Astrocyte (in vitro differentiated cells and primary cell): ENCODE data around the gene CBFB. TPM values are rescaled to one million over a fixed set of nuclear protein-coding genes. Genes with fewer than 3 reads are reported as not detected.

Experiments
- DNase-seq: peaks from one replicate; pipeline ENCODE4 v3.0.0-alpha.2; 2010; ENCODE audit warnings: low read depth
- FAIRE-seq: peaks from 2 replicates; lab custom pipeline; 2011; peaks lifted over from hg19 to GRCh38; lab: Jason Lieb, UNC
- H2AFZ ChIP-seq: 2 replicates; pipeline ENCODE4 v1.6.0; 2012; ENCODE audit warnings: low read depth, low read length, inconsistent platforms
- H3K27ac ChIP-seq: 2 replicates; pipeline ENCODE4 v1.5.1; 2011; ENCODE audit warnings: low read depth, low read length, inconsistent platforms
- H3K27me3 ChIP-seq: 2 replicates; pipeline ENCODE4 v1.6.0; 2011; ENCODE audit warnings: low read length, inconsistent platforms; ENCODE audit not compliant: insufficient read depth
- H3K36me3 ChIP-seq: 2 replicates; pipeline ENCODE4 v1.5.1; 2011; ENCODE audit warnings: low read length, inconsistent platforms; ENCODE audit not compliant: insufficient read depth
- H3K4me1 ChIP-seq: 2 replicates; pipeline ENCODE4 v1.5.1; 2011; ENCODE audit warnings: low read length, inconsistent platforms; ENCODE audit not compliant: insufficient read depth
- H3K4me2 ChIP-seq: 2 replicates; pipeline ENCODE4 v1.6.0; 2012; ENCODE audit warnings: low read length, inconsistent platforms
- H3K4me3 ChIP-seq: 2 replicates; pipeline ENCODE4 v1.5.1; 2011; ENCODE audit warnings: low read depth, mild to moderate bottlenecking, low read length, inconsistent platforms; ENCODE audit not compliant: insufficient read depth
- H3K79me2 ChIP-seq: 2 replicates; pipeline ENCODE4 v1.6.0; 2012; ENCODE audit warnings: mild to moderate bottlenecking, low read length, inconsistent platforms; ENCODE audit not compliant: insufficient read depth
- H3K9ac ChIP-seq: 2 replicates; pipeline ENCODE4 v1.6.0; 2012; ENCODE audit warnings: mild to moderate bottlenecking, low read length, inconsistent platforms
- H3K9me3 ChIP-seq: 2 replicates; pipeline ENCODE4 v1.5.1; 2012; ENCODE audit warnings: low read depth, mild to moderate bottlenecking, low read length, inconsistent platforms; ENCODE audit not compliant: insufficient read depth
- H4K20me1 ChIP-seq: 2 replicates; pipeline ENCODE4 v1.6.0; 2012; ENCODE audit warnings: low read length, inconsistent platforms; ENCODE audit not compliant: insufficient read depth
- H3K27ac Mint-ChIP-seq: one replicate; pipeline ENCODE4 v1.8.0; 2021; ENCODE audit warnings: mild to moderate bottlenecking, mixed read lengths; ENCODE audit not compliant: unreplicated experiment
- H3K27me3 Mint-ChIP-seq: one replicate; pipeline ENCODE4 v1.8.0; 2021; ENCODE audit warnings: low read depth, mixed read lengths; ENCODE audit not compliant: unreplicated experiment
- H3K36me3 Mint-ChIP-seq: one replicate; pipeline ENCODE4 v1.8.0; 2021; ENCODE audit warnings: low read depth, mixed read lengths; ENCODE audit not compliant: unreplicated experiment
- H3K4me1 Mint-ChIP-seq: one replicate; pipeline ENCODE4 v1.8.0; 2021; ENCODE audit warnings: low read depth, mixed read lengths; ENCODE audit not compliant: unreplicated experiment
- H3K4me3 Mint-ChIP-seq: one replicate; pipeline ENCODE4 v1.8.0; 2021; ENCODE audit warnings: mild to moderate bottlenecking, moderate library complexity, mixed read lengths; ENCODE audit not compliant: unreplicated experiment
- H3K9me3 Mint-ChIP-seq: one replicate; pipeline ENCODE4 v1.8.0; 2021; ENCODE audit warnings: mild to moderate bottlenecking, mixed read lengths; ENCODE audit not compliant: unreplicated experiment
- EZH2 ChIP-seq: IDR thresholded peaks from 2 replicates; pipeline ENCODE4 v1.6.1; 2012; ENCODE audit warnings: mild to moderate bottlenecking, low read length, inconsistent platforms; ENCODE audit not compliant: insufficient read depth
- total RNA-seq: library from RNA; stranded (reverse); gene quantifications from 2 replicates; pipeline ENCODE4 v1.2.1, GENCODE V29; 2021
- TF ChIP-seq, protein P1 (sequence below): IDR thresholded peaks from 2 replicates; pipeline ENCODE4 v1.5.1; 2011; ENCODE audit warnings: low read depth, mild to moderate bottlenecking, inconsistent platforms, low read length, moderate library complexity; ENCODE audit not compliant: insufficient read depth

CBFB gene
- total RNA-seq, 1 donor from 2014 or later = 104 TPM

DNA sequence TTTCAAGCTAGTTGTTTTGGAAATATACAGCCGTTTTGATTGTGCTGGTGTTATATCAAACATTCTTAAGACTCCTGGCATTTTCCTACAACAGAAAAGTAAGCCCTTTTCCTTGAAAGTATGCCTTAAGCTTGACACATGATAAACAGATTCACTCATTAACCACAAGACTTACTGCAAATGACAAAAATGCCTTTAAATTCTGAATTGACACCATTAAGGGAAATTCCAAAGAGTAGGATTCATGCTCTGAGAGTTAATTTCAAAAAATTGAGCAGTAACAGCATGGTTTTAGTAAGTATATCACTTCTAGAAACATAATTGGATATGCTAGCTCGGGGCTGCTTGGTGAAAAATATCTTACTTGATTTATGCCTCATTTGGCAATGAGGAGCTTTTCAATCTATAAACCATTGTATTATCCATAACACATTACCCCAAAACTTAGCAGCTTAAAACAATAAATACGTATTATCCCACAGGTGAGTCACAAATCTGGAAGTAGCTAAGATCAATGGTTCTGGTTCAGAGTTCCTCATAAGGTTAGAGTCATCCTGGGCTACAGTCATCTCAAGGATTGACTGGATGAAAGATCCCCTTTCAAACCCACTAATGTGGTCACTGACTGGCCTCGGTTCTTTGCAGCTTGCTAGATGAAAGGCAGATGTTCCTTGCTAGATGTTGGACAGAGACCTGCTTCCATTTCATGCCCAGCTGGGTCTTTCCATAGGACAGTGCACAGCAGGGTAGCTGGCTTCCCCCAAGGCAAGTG, 72.5 kb downstream of the CBFB start:
- DNase-seq = peak; percentile 74
- Histone ChIP-seq H3K9ac (no peak overlapping the region), H3K36me3 (peaks cover 13% of the 10 kb centered on the region), H3K9me3 (no peaks in the 10 kb centered on the region), H3K79me2 (no peaks in the 10 kb centered on the region), H2AFZ (no peak overlapping the region), H3K27me3 (no peaks in the 10 kb centered on the region), H3K4me3 (no peak overlapping the region), H3K4me2 (peak overlapping the region; percentile 16), H4K20me1 (no peaks in the 10 kb centered on the region), H3K4me1 (peaks cover 7% of the 10 kb centered on the region), H3K27ac (peak overlapping the region; percentile 20)
- peak overlapping the region; percentile 82 for H3K27ac Mint-ChIP-seq
- no peaks in the 10 kb centered on the region for H3K27me3 Mint-ChIP-seq
- TF ChIP-seq EZH2 = no peak
- TF ChIP-seq, protein P1, sequence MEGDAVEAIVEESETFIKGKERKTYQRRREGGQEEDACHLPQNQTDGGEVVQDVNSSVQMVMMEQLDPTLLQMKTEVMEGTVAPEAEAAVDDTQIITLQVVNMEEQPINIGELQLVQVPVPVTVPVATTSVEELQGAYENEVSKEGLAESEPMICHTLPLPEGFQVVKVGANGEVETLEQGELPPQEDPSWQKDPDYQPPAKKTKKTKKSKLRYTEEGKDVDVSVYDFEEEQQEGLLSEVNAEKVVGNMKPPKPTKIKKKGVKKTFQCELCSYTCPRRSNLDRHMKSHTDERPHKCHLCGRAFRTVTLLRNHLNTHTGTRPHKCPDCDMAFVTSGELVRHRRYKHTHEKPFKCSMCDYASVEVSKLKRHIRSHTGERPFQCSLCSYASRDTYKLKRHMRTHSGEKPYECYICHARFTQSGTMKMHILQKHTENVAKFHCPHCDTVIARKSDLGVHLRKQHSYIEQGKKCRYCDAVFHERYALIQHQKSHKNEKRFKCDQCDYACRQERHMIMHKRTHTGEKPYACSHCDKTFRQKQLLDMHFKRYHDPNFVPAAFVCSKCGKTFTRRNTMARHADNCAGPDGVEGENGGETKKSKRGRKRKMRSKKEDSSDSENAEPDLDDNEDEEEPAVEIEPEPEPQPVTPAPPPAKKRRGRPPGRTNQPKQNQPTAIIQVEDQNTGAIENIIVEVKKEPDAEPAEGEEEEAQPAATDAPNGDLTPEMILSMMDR = no peak
- H3K9me3 Mint-ChIP-seq = peaks cover 2% of the 10 kb centered on the region
- peak overlapping the region; percentile 29 for H3K4me3 Mint-ChIP-seq
- FAIRE-seq = peak; percentile 73
- peaks cover 16% of the 10 kb centered on the region for H3K4me1 Mint-ChIP-seq
- H3K36me3 Mint-ChIP-seq = peaks cover 7% of the 10 kb centered on the region

DNA sequence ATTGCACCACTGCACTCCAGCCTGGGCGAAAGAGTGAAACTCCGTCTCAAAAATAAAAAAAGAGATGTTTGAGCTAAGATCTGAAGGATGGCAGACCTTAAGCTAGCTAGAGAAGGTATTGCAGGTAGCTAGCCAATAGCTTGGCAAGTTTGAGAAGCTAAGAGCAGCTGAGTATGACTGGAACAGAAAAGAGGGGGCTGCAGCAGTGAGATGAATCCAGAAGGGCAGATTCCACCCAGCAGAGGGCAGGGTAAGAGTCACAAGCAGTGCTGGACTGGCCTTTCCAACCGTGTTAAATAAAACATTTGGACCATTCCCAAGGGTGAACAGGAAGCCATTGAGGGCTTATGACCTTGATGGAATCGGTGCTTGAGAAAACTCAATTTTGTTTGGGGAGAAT, 75.1 kb downstream of the CBFB start:
- H3K36me3 ChIP-seq = peaks cover 7% of the 10 kb centered on the region
- Mint-ChIP-seq H3K9me3 (peaks cover 2% of the 10 kb centered on the region), H3K27me3 (no peaks in the 10 kb centered on the region), H3K27ac (no peak overlapping the region), H3K36me3 (peaks cover 7% of the 10 kb centered on the region), H3K4me1 (peaks cover 16% of the 10 kb centered on the region), H3K4me3 (no peak overlapping the region)
- TF ChIP-seq, protein P1 = peak; percentile 38
- no peak for TF ChIP-seq EZH2
- no peaks in the 10 kb centered on the region for H3K79me2 ChIP-seq
- H3K4me1 ChIP-seq = peaks cover 8% of the 10 kb centered on the region
- DNase-seq (no peak), FAIRE-seq (no peak)
- no peaks in the 10 kb centered on the region for H3K9me3 ChIP-seq
- no peak overlapping the region for H3K9ac ChIP-seq
- no peak overlapping the region for H2AFZ ChIP-seq
- no peak overlapping the region for H3K27ac ChIP-seq
- no peak overlapping the region for H3K4me3 ChIP-seq
- H4K20me1 ChIP-seq = no peaks in the 10 kb centered on the region
- no peak overlapping the region for H3K4me2 ChIP-seq
- no peaks in the 10 kb centered on the region for H3K27me3 ChIP-seq

DNA sequence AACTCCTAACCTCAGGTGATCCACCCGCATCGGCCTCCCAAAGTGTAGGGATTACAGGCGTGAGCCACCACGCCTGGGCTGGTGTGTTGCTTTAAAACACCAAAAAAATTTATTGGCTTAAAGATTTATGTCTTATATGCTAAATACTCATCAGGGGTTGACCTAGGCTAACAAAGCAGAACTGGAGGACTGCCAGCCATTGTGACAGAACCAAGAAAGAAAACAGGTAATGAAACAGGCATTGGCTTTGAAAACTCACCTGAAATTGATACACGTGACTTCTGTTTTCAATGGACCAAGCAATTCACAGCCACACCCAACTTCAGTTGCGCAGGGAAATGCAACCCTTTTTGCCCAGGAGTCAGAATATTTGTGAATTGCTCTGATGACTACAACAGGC, 75.9 kb downstream of the CBFB start:
- FAIRE-seq (no peak), DNase-seq (no peak)
- Histone ChIP-seq H3K27me3 (no peaks in the 10 kb centered on the region), H3K27ac (no peak overlapping the region), H3K36me3 (peaks cover 5% of the 10 kb centered on the region), H3K4me3 (no peak overlapping the region), H3K9ac (no peak overlapping the region), H4K20me1 (no peaks in the 10 kb centered on the region), H3K79me2 (peaks cover 2% of the 10 kb centered on the region), H3K4me1 (peaks cover 14% of the 10 kb centered on the region), H3K9me3 (no peaks in the 10 kb centered on the region), H3K4me2 (no peak overlapping the region), H2AFZ (no peak overlapping the region)
- no peak for TF ChIP-seq EZH2
- TF ChIP-seq, protein P1 = no peak
- no peaks in the 10 kb centered on the region for H3K27me3 Mint-ChIP-seq
- H3K36me3 Mint-ChIP-seq = peaks cover 7% of the 10 kb centered on the region
- peaks cover 16% of the 10 kb centered on the region for H3K4me1 Mint-ChIP-seq
- peaks cover 2% of the 10 kb centered on the region for H3K9me3 Mint-ChIP-seq
- H3K4me3 Mint-ChIP-seq = no peak overlapping the region
- H3K27ac Mint-ChIP-seq = no peak overlapping the region
